Left cardiac atrium (tissue), 4 donors: ENCODE data around the gene S100A6. TPM values are rescaled to one million over a fixed set of nuclear protein-coding genes. Genes with fewer than 3 reads are reported as not detected.
"Not testable (repeated sequence)": the region's sequence is repeated elsewhere in the genome, so short reads cannot be mapped to it uniquely, and the experiment has no call there.

Source experiments
- ATAC-seq, 2 donors: fragments of 200-7000 bp; cut with Tn5 transposase; one replicate each; pipeline ENCODE4 v1.9.1; 2020; ENCODE audit warnings: mild to moderate bottlenecking in 2 of 2, moderate library complexity in 2 of 2
- DNase-seq: peaks from one replicate; pipeline ENCODE4 v3.0.0-alpha.2; 2020
- intact Hi-C, 2 donors: fragments of 100-400 bp; cut with DNase I; formaldehyde crosslinking; loops; one replicate each; pipeline versions ENCODE4 v1.14.1 to v1.15.1; 2022 to 2023
- total RNA-seq, 2 donors: library from RNA; stranded (reverse); fragmentation: NEBNext Ultra II Directional; extraction: Animal tissue kit (Norgen Biotek cat#: 25700); gene quantifications; one replicate each; pipeline ENCODE4 v1.2.1, GENCODE V29; 2021
- donor health status: DM: no; HTN: yes; CAD: no.
- donor health status: DM: no; HTN: yes; CAD: no; lungs with severe emphysema.
- donor health status: DM: yes; HTN: yes; CAD: no.
- donor health status: Dilated cardiomyopathy.

The S100A6 gene
- total RNA-seq, 2 donors from 2014 or later, result 449 to 518 TPM

- intact Hi-C loops, result loop anchor here (2.0 to 5.0 kb wide), 3 partner anchors 32 to 214 kb away; partner anchors contain the start of gene S100A6 (in 1 of the 2)
- peak; percentile 97 for DNase-seq
- ATAC-seq, result peak; percentile 86 to 93
These were observed 30.9 kb upstream of the S100A6 start for GRCh38 chr1:153566414-153567371.

- intact Hi-C loops, result loop anchor here (2.0 to 5.0 kb wide), 3 partner anchors 31 to 213 kb away; partner anchors contain the start of gene S100A6 (in 1 of the 2)
- ATAC-seq (peak; percentile 17 to 73), DNase-seq (peak; percentile 67)
These were observed 30.0 kb upstream of the S100A6 start, which contains the start of gene S100A2 for GRCh38 chr1:153565529-153566374. Gene S100A2 (minus strand): TSS chr1:153565844. CDS start chr1:153563877, 1,967 bp downstream.

GRCh38 chr1:153563991-153564390 is 28.2 kb upstream of the S100A6 start:
- DNase-seq (no peak), ATAC-seq (no peak)
- intact Hi-C loops, result no loop called here

GRCh38 chr1:153563483-153563901 is 27.7 kb upstream of the S100A6 start:
- intact Hi-C loops, result no loop called here
- no peak for DNase-seq

GRCh38 chr1:153562021-153562420 is 26.2 kb upstream of the S100A6 start:
- ATAC-seq, DNase-seq, intact Hi-C loops: not testable (repeated sequence)

More at GRCh38 chr1:153563483-153563901, 27.7 kb upstream of the S100A6 start:
- ATAC-seq, result no peak

- ATAC-seq (no peak), DNase-seq (no peak)
- intact Hi-C loops, result no loop called here
These were observed 25.7 kb upstream of the S100A6 start for GRCh38 chr1:153561466-153561985.

GRCh38 chr1:153560771-153561465 is 25.1 kb upstream of the S100A6 start:
- ATAC-seq, result no peak
- DNase-seq, result no peak
- intact Hi-C loops, result no loop called here

GRCh38 chr1:153560241-153560640 is 24.4 kb upstream of the S100A6 start:
- intact Hi-C loops, result no loop called here
- ATAC-seq, result no peak
- DNase-seq, result no peak

GRCh38 chr1:153557877-153558276 is 22.1 kb upstream of the S100A6 start:
- no peak for ATAC-seq
- no peak for DNase-seq
- intact Hi-C loops, result no loop called here

GRCh38 chr1:153556348-153556747 is 20.6 kb upstream of the S100A6 start:
- DNase-seq, result no peak
- intact Hi-C loops, result no loop called here
- ATAC-seq, result no peak

- DNase-seq (no peak), ATAC-seq (peak in 1 of 2 donors; percentile 34)
- intact Hi-C loops, result no loop called here
These were observed 18.2 kb upstream of the S100A6 start for GRCh38 chr1:153553830-153554541.

- no peak for DNase-seq
- no peak for ATAC-seq
- intact Hi-C loops, result no loop called here
These were observed 17.3 kb upstream of the S100A6 start for GRCh38 chr1:153553096-153553495.

GRCh38 chr1:153552335-153552734 is 16.5 kb upstream of the S100A6 start:
- DNase-seq (no peak), ATAC-seq (no peak)
- intact Hi-C loops, result no loop called here

- DNase-seq (no peak), ATAC-seq (no peak)
- intact Hi-C loops, result no loop called here
These were observed 15.2 kb upstream of the S100A6 start for GRCh38 chr1:153550827-153551500.

GRCh38 chr1:153550398-153550758 is 14.6 kb upstream of the S100A6 start:
- DNase-seq, result no peak
- intact Hi-C loops, result no loop called here
- ATAC-seq, result no peak

GRCh38 chr1:153549741-153550397 is 14.1 kb upstream of the S100A6 start:
- no peak for DNase-seq
- ATAC-seq, result no peak
- intact Hi-C loops, result no loop called here
